Measurements from ENCODE around the gene CLEC3B. TPM values are rescaled to one million over a fixed set of nuclear protein-coding genes. Genes with fewer than 3 reads are reported as not detected.

CLEC3B gene
- total RNA-seq, 1 donor from 2014 or later: 217 TPM

- TF ChIP-seq CTCF (IDR thresholded peaks at IDR 0.05): no peak
- intact Hi-C loops (cut with DNase I): no loop called here
- no peak overlapping the region for H3K27ac ChIP-seq
Measured at GRCh38 chr3:45060165-45060892, 34.2 kb downstream of the CLEC3B start.

GRCh38 chr3:45062697-45063070 is 36.6 kb downstream of the CLEC3B start:
- Histone ChIP-seq H3K27ac (peak overlapping the region; percentile 32), H3K36me3 (no peaks in the 10 kb centered on the region), H3K4me3 (no peak overlapping the region), H3K4me1 (peaks cover 13% of the 10 kb centered on the region), H3K9me3 (no peaks in the 10 kb centered on the region), H3K27me3 (ENCODE audit: low read depth) (no peaks in the 10 kb centered on the region)
- ATAC-seq (no peak), DNase-seq (no peak)
- no peak for TF ChIP-seq CTCF (IDR thresholded peaks at IDR 0.05)
- intact Hi-C loops (cut with DNase I): no loop called here

More at GRCh38 chr3:45060165-45060892, 34.2 kb downstream of the CLEC3B start:
- ATAC-seq (no peak), DNase-seq (no peak)
- H3K4me3 ChIP-seq: no peak overlapping the region
- peaks cover 17% of the 10 kb centered on the region for H3K4me1 ChIP-seq
- H3K27me3 ChIP-seq (ENCODE audit: low read depth): no peaks in the 10 kb centered on the region
- H3K36me3 ChIP-seq: no peaks in the 10 kb centered on the region
- no peaks in the 10 kb centered on the region for H3K9me3 ChIP-seq

GRCh38 chr3:45064512-45065372 is 38.6 kb downstream of the CLEC3B start:
- Histone ChIP-seq H3K4me1 (peaks cover 13% of the 10 kb centered on the region), H3K27me3 (ENCODE audit: low read depth) (no peaks in the 10 kb centered on the region), H3K27ac (peak overlapping the region; percentile 66), H3K36me3 (no peaks in the 10 kb centered on the region), H3K9me3 (no peaks in the 10 kb centered on the region), H3K4me3 (no peak overlapping the region)
- TF ChIP-seq CTCF (IDR thresholded peaks at IDR 0.05): no peak
- intact Hi-C loops (cut with DNase I): no loop called here
- DNase-seq (peak; percentile 56), ATAC-seq (peak; percentile 77 to 87)

GRCh38 chr3:45065373-45065720 is 39.2 kb downstream of the CLEC3B start:
- no peak for TF ChIP-seq CTCF (IDR thresholded peaks at IDR 0.05)
- intact Hi-C loops (cut with DNase I): no loop called here
- H3K27ac ChIP-seq: peak overlapping the region; percentile 66
- no peaks in the 10 kb centered on the region for H3K9me3 ChIP-seq
- ATAC-seq (no peak), DNase-seq (no peak)
- no peak overlapping the region for H3K4me3 ChIP-seq
- H3K36me3 ChIP-seq: no peaks in the 10 kb centered on the region
- H3K4me1 ChIP-seq: peaks cover 13% of the 10 kb centered on the region
- H3K27me3 ChIP-seq (ENCODE audit: low read depth): no peaks in the 10 kb centered on the region

- H3K4me1 ChIP-seq: peaks cover 13% of the 10 kb centered on the region
- no peak for DNase-seq
- no peak for ATAC-seq
- TF ChIP-seq CTCF (IDR thresholded peaks at IDR 0.05): no peak
- H3K36me3 ChIP-seq: no peaks in the 10 kb centered on the region
- no peak overlapping the region for H3K27ac ChIP-seq
- no peaks in the 10 kb centered on the region for H3K27me3 ChIP-seq (ENCODE audit: low read depth)
- intact Hi-C loops (cut with DNase I): no loop called here
- H3K9me3 ChIP-seq: peaks cover 4% of the 10 kb centered on the region
- H3K4me3 ChIP-seq: no peak overlapping the region
Measured at GRCh38 chr3:45066109-45066801, 40.2 kb downstream of the CLEC3B start.

Measured in lower lobe of right lung (tissue), 2 donors.